Neural progenitor cell (in vitro differentiated cells): ENCODE data around the gene SUCO. TPM values are rescaled to one million over a fixed set of nuclear protein-coding genes. Genes with fewer than 3 reads are reported as not detected.
A peak's percentile ranks its signal among the peaks of the same experiment; 100 is the strongest.

Experiments used
- DNase-seq: peaks from one replicate; pipeline ENCODE4 v3.0.0-alpha.2; 2016; ENCODE audit warnings: low spot score
- H2AFZ ChIP-seq: fragments of 200-600 bp; sonication (generic); replicated peaks from 2 replicates; pipeline ENCODE4 v1.6.1; 2016; ENCODE audit warnings: antibody characterized with exemption
- H3F3A ChIP-seq: fragments of 200-600 bp; sonication (generic); 2 replicates; pipeline ENCODE4 v1.6.1; 2016; ENCODE audit warnings: antibody characterized with exemption, low read depth
- H3K27ac ChIP-seq: fragments of 200-600 bp; sonication (generic); 2 replicates; pipeline ENCODE4 v1.5.1; 2016; ENCODE audit warnings: mild to moderate bottlenecking
- H3K27me3 ChIP-seq: fragments of 200-600 bp; sonication (generic); 2 replicates; pipeline ENCODE4 v1.6.1; 2016; ENCODE audit warnings: mild to moderate bottlenecking, moderate library complexity
- H3K36me3 ChIP-seq: fragments of 200-600 bp; sonication (generic); 2 replicates; pipeline ENCODE4 v1.5.1; 2016
- H3K4me1 ChIP-seq: fragments of 200-600 bp; sonication (generic); 2 replicates; pipeline ENCODE4 v1.6.1; 2016; ENCODE audit warnings: mixed run types
- H3K4me2 ChIP-seq: fragments of 200-600 bp; sonication (generic); 2 replicates; pipeline ENCODE4 v1.6.1; 2016
- H3K4me3 ChIP-seq: fragments of 200-600 bp; sonication (generic); 2 replicates; pipeline ENCODE4 v1.5.1; 2016
- H3K79me2 ChIP-seq: fragments of 200-600 bp; sonication (generic); 2 replicates; pipeline ENCODE4 v1.6.1; 2016; ENCODE audit warnings: low read depth
- H3K9ac ChIP-seq: fragments of 200-600 bp; sonication (generic); 2 replicates; pipeline ENCODE4 v1.6.1; 2016
- H3K9me3 ChIP-seq: fragments of 200-600 bp; sonication (generic); 2 replicates; pipeline ENCODE4 v1.5.1; 2016; ENCODE audit warnings: low read depth
- H4K20me1 ChIP-seq: fragments of 200-600 bp; sonication (generic); 2 replicates; pipeline ENCODE4 v1.6.1; 2016; ENCODE audit warnings: low read depth
- H3K27ac Mint-ChIP-seq: 3 replicates; pipeline ENCODE4 v1.8.0; 2021; ENCODE audit warnings: mixed read lengths
- H3K27me3 Mint-ChIP-seq: 2 replicates; pipeline ENCODE4 v1.8.0; 2022; ENCODE audit warnings: low read depth, mild to moderate bottlenecking, inconsistent platforms, moderate library complexity, mixed read lengths; ENCODE audit not compliant: insufficient read depth
- H3K36me3 Mint-ChIP-seq: 3 replicates; pipeline ENCODE4 v1.8.0; 2021; ENCODE audit warnings: mixed read lengths
- H3K4me1 Mint-ChIP-seq: 3 replicates; pipeline ENCODE4 v1.8.0; 2021; ENCODE audit warnings: mixed read lengths
- H3K4me3 Mint-ChIP-seq: 3 replicates; pipeline ENCODE4 v1.8.0; 2021; ENCODE audit warnings: mild to moderate bottlenecking, moderate library complexity, mixed read lengths
- H3K9me3 Mint-ChIP-seq: 3 replicates; pipeline ENCODE4 v1.8.0; 2020; ENCODE audit warnings: mixed read lengths
- EZH2 ChIP-seq: fragments of 200-600 bp; sonication (generic); IDR thresholded peaks from 2 replicates; pipeline ENCODE4 v1.6.1; 2017; ENCODE audit warnings: antibody characterized with exemption, mild to moderate bottlenecking, moderate library complexity
- EZH2phosphoT487 ChIP-seq: fragments of 200-600 bp; sonication (generic); IDR thresholded peaks from 2 replicates; pipeline ENCODE4 v1.6.1; 2017; ENCODE audit warnings: antibody characterized with exemption
- total RNA-seq: library from RNA; depleted of rRNA; stranded (reverse); fragments of >200 nt; gene quantifications from 2 replicates; pipeline ENCODE4 v1.2.3, GENCODE V29; 2015; ENCODE audit warnings: low replicate concordance
- TF ChIP-seq, protein P1 (sequence below): fragments of 200-600 bp; sonication (generic); IDR thresholded peaks from 2 replicates; pipeline ENCODE4 v1.5.1; 2017; ENCODE audit warnings: antibody characterized with exemption, mild to moderate bottlenecking

The SUCO gene
- total RNA-seq, 1 donor from 2014 or later: 109 TPM

DNA sequence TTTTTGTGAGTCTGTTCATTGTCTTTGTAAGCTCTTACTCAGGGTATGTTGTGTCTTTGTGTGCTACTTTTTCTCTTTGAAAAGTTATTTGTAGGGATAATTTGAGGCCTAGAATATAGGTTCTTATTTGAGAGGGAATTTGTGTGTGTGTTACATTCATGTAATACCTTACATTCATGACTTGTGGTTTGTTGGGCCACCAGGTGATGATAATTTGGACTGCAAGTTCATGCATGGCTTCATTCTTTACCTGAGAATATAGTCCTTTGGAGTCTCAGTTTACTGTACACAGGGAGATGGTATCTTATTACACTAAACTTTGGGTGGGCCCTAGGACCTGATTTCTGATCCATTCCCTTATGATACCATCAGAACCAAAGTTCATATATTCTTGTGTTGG is 74.2 kb downstream of the SUCO start:
- Mint-ChIP-seq H3K27ac (no peak overlapping the region), H3K4me3 (no peak overlapping the region), H3K36me3 (peaks cover 24% of the 10 kb centered on the region), H3K9me3 (no peaks in the 10 kb centered on the region), H3K27me3 (no peaks in the 10 kb centered on the region), H3K4me1 (no peaks in the 10 kb centered on the region)
- no peaks in the 10 kb centered on the region for H3K27me3 ChIP-seq
- no peak overlapping the region for H3K27ac ChIP-seq
- H3K9ac ChIP-seq: no peak overlapping the region
- peaks cover 13% of the 10 kb centered on the region for H4K20me1 ChIP-seq
- peaks cover 19% of the 10 kb centered on the region for H3K79me2 ChIP-seq
- no peaks in the 10 kb centered on the region for H3K9me3 ChIP-seq
- H3K4me2 ChIP-seq: no peak overlapping the region
- H3K4me1 ChIP-seq: no peaks in the 10 kb centered on the region
- TF ChIP-seq EZH2phosphoT487 (no peak), EZH2 (no peak)
- TF ChIP-seq, protein P1, sequence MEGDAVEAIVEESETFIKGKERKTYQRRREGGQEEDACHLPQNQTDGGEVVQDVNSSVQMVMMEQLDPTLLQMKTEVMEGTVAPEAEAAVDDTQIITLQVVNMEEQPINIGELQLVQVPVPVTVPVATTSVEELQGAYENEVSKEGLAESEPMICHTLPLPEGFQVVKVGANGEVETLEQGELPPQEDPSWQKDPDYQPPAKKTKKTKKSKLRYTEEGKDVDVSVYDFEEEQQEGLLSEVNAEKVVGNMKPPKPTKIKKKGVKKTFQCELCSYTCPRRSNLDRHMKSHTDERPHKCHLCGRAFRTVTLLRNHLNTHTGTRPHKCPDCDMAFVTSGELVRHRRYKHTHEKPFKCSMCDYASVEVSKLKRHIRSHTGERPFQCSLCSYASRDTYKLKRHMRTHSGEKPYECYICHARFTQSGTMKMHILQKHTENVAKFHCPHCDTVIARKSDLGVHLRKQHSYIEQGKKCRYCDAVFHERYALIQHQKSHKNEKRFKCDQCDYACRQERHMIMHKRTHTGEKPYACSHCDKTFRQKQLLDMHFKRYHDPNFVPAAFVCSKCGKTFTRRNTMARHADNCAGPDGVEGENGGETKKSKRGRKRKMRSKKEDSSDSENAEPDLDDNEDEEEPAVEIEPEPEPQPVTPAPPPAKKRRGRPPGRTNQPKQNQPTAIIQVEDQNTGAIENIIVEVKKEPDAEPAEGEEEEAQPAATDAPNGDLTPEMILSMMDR: no peak
- H3F3A ChIP-seq: no peaks in the 10 kb centered on the region
- no peak overlapping the region for H2AFZ ChIP-seq
- DNase-seq: no peak
- no peak overlapping the region for H3K4me3 ChIP-seq
- peaks cover 31% of the 10 kb centered on the region for H3K36me3 ChIP-seq

DNA sequence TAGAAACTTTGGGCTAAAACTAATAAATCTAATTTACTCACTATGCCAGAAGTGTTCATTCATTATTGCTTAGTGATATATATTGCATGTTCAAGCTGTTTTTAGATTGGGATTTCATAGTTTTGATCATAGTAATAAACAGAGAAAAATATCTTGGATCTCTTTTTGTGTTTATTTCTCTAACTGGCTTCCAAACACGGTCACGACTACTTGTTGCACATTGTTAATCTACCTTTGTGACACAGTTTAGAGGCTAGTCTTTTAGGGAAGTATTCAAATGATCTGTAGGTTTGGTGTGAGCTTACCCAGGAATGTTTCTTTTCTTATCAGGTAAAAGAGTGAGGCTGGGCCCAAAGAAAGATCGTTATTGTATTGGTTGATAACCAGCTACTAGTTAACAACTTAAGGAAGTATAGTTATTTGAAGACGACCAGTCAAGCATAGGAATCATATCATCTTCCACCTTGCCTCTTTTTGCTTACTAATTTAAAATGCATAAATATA is 75.2 kb downstream of the SUCO start:
- Histone ChIP-seq H3K27me3 (no peaks in the 10 kb centered on the region), H3F3A (no peaks in the 10 kb centered on the region), H3K27ac (no peak overlapping the region), H2AFZ (no peak overlapping the region), H4K20me1 (peaks cover 13% of the 10 kb centered on the region), H3K9me3 (no peaks in the 10 kb centered on the region), H3K4me1 (no peaks in the 10 kb centered on the region), H3K9ac (no peak overlapping the region), H3K4me2 (no peak overlapping the region), H3K4me3 (no peak overlapping the region), H3K36me3 (peaks cover 31% of the 10 kb centered on the region), H3K79me2 (peaks cover 19% of the 10 kb centered on the region)
- Mint-ChIP-seq H3K27me3 (no peaks in the 10 kb centered on the region), H3K27ac (no peak overlapping the region), H3K4me1 (no peaks in the 10 kb centered on the region), H3K36me3 (peaks cover 24% of the 10 kb centered on the region), H3K9me3 (no peaks in the 10 kb centered on the region), H3K4me3 (no peak overlapping the region)
- TF ChIP-seq EZH2phosphoT487: no peak
- no peak for DNase-seq

DNA sequence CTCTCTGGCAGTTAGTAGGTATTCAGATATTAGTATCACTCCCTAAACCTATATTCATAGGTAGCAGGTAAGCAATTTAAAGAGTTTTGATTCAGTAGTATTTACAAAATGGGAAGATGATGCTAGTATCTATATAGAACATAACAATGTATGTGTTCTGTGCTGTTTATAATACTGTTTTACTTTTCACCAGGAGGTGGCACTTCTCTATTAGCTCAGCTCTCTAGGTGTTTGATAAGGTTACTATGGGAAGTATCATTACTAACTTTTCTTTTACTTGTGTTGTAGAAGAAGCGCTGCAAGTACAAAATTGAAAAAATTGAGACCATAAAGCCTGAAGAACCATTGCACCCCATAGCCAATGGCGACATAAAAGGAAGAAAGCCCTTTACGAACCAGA is 76.6 kb downstream of the SUCO start:
- Histone ChIP-seq H3K4me3 (no peak overlapping the region), H2AFZ (no peak overlapping the region), H3K36me3 (peaks cover 31% of the 10 kb centered on the region), H3K79me2 (peaks cover 19% of the 10 kb centered on the region), H3K27ac (no peak overlapping the region), H3K4me2 (no peak overlapping the region), H3F3A (no peaks in the 10 kb centered on the region), H3K27me3 (no peaks in the 10 kb centered on the region), H4K20me1 (peaks cover 8% of the 10 kb centered on the region), H3K4me1 (no peaks in the 10 kb centered on the region), H3K9ac (no peak overlapping the region), H3K9me3 (no peaks in the 10 kb centered on the region)
- Mint-ChIP-seq H3K27ac (no peak overlapping the region), H3K36me3 (peaks cover 23% of the 10 kb centered on the region), H3K4me1 (no peaks in the 10 kb centered on the region), H3K4me3 (no peak overlapping the region), H3K27me3 (no peaks in the 10 kb centered on the region), H3K9me3 (no peaks in the 10 kb centered on the region)
- no peak for DNase-seq
- TF ChIP-seq EZH2phosphoT487 (no peak), EZH2 (no peak)
- TF ChIP-seq, protein P1: peak; percentile 40

DNA sequence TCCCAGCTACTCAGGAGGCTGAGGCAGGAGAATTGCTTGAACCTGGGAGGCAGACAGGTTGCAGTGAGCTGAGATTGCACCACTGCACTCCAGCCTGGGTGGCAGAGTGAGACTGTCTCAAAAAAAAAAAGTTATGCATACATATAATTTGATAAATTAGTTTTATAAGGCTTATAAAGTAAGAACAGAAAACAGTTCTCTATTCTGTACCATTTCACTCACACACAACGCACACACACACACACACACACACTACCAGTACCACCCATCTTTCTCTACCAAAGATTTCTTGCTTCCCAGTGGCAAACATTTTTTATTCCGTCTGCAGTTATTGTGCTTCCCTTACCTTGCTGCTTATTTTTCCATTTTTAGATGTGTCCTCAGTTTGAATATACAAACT is 79.5 kb downstream of the SUCO start:
- peaks cover 22% of the 10 kb centered on the region for H3K36me3 Mint-ChIP-seq
- no peak overlapping the region for H3K27ac Mint-ChIP-seq
- H2AFZ ChIP-seq: no peak overlapping the region
- no peak overlapping the region for H3K27ac ChIP-seq
- peaks cover 5% of the 10 kb centered on the region for H3K27me3 Mint-ChIP-seq
- H3K9ac ChIP-seq: no peak overlapping the region
- H3K4me1 Mint-ChIP-seq: no peaks in the 10 kb centered on the region
- H3K4me1 ChIP-seq: no peaks in the 10 kb centered on the region
- TF ChIP-seq EZH2phosphoT487: no peak
- TF ChIP-seq EZH2: no peak
- TF ChIP-seq, protein P1: no peak
- peaks cover 31% of the 10 kb centered on the region for H3K36me3 ChIP-seq
- H3K27me3 ChIP-seq: no peaks in the 10 kb centered on the region
- H3K79me2 ChIP-seq: peaks cover 4% of the 10 kb centered on the region
- no peaks in the 10 kb centered on the region for H3K9me3 ChIP-seq
- no peak overlapping the region for H3K4me3 ChIP-seq
- no peak for DNase-seq
- H3K4me2 ChIP-seq: no peak overlapping the region
- no peaks in the 10 kb centered on the region for H4K20me1 ChIP-seq
- no peaks in the 10 kb centered on the region for H3K9me3 Mint-ChIP-seq
- H3K4me3 Mint-ChIP-seq: no peak overlapping the region
- H3F3A ChIP-seq: no peaks in the 10 kb centered on the region
